H54 (cell line): ENCODE measurements around the gene CPM.

Source experiments
- DNase-seq: peaks from one replicate; pipeline ENCODE4 v3.0.0; 2011; ENCODE audit warnings: low spot score, mixed read lengths; ENCODE audit not compliant: insufficient read length
- FAIRE-seq: peaks from 3 replicates; lab custom pipeline; 2011; peaks lifted over from hg19 to GRCh38; lab: Jason Lieb, UNC
- POLR2A ChIP-seq: IDR thresholded peaks from 2 replicates; pipeline ENCODE4 v1.6.1; 2011; ENCODE audit warnings: low read depth, mild to moderate bottlenecking, low read length

CPM gene

GRCh38 chr12:68905733-68906132 is 27.2 kb downstream of the CPM start:
- DNase-seq = no peak

GRCh38 chr12:68904351-68904962 is 28.5 kb downstream of the CPM start:
- TF ChIP-seq POLR2A = no peak
- DNase-seq = no peak
- no peak for FAIRE-seq

More at GRCh38 chr12:68905733-68906132, 27.2 kb downstream of the CPM start:
- TF ChIP-seq POLR2A = no peak
- FAIRE-seq = no peak

- no peak for DNase-seq
- no peak for FAIRE-seq
- no peak for TF ChIP-seq POLR2A
Measured at GRCh38 chr12:68903511-68903910, 29.5 kb downstream of the CPM start.

- FAIRE-seq = no peak
- no peak for DNase-seq
- TF ChIP-seq POLR2A = no peak
Measured at GRCh38 chr12:68901551-68901950, 31.4 kb downstream of the CPM start.

- DNase-seq = no peak
- no peak for FAIRE-seq
- TF ChIP-seq POLR2A = no peak
Measured at GRCh38 chr12:68901145-68901544, 31.8 kb downstream of the CPM start.

- no peak for TF ChIP-seq POLR2A
- no peak for FAIRE-seq
Measured at GRCh38 chr12:68900241-68900640, 32.7 kb downstream of the CPM start.

GRCh38 chr12:68899251-68899771 is 33.7 kb downstream of the CPM start:
- TF ChIP-seq POLR2A = no peak
- DNase-seq (no peak), FAIRE-seq (peak; percentile 64)

More at GRCh38 chr12:68900241-68900640, 32.7 kb downstream of the CPM start:
- no peak for DNase-seq

- FAIRE-seq = no peak
- TF ChIP-seq POLR2A = no peak
- DNase-seq = no peak
Measured at GRCh38 chr12:68896881-68897540, 36.0 kb downstream of the CPM start.

GRCh38 chr12:68894276-68894855 is 38.6 kb downstream of the CPM start:
- no peak for FAIRE-seq
- DNase-seq = no peak
- no peak for TF ChIP-seq POLR2A

- no peak for TF ChIP-seq POLR2A
- DNase-seq = no peak
- no peak for FAIRE-seq
Measured at GRCh38 chr12:68893741-68894140, 39.2 kb downstream of the CPM start.

- no peak for FAIRE-seq
- TF ChIP-seq POLR2A = no peak
- no peak for DNase-seq
Measured at GRCh38 chr12:68893201-68893600, 39.8 kb downstream of the CPM start.

- DNase-seq (no peak), FAIRE-seq (no peak)
- no peak for TF ChIP-seq POLR2A
Measured at GRCh38 chr12:68891141-68891540, 41.8 kb downstream of the CPM start.

- DNase-seq (no peak), FAIRE-seq (no peak)
- TF ChIP-seq POLR2A = no peak
Measured at GRCh38 chr12:68890701-68891113, 42.3 kb downstream of the CPM start.

- DNase-seq = no peak
- no peak for FAIRE-seq
- TF ChIP-seq POLR2A = no peak
Measured at GRCh38 chr12:68888243-68888642, 44.7 kb downstream of the CPM start.

GRCh38 chr12:68887641-68888040 is 45.3 kb downstream of the CPM start:
- FAIRE-seq (no peak), DNase-seq (no peak)
- TF ChIP-seq POLR2A = no peak
